SK-N-SH treated with all-trans-retinoic acid at 6 μM for 48 hours (cell line): ENCODE measurements around the gene FXYD4.

Experiments
- ATAC-seq: fragments of 200-7000 bp; cut with Tn5 transposase; 3 replicates; pipeline ENCODE4 v1.9.1; 2020; ENCODE audit warnings: mild to moderate bottlenecking, moderate library complexity
- ARNTL ChIP-seq: fragments of 450-650 bp; formaldehyde crosslinking; IDR thresholded peaks from 2 replicates; pipeline ENCODE4 v1.5.0; 2020; ENCODE audit warnings: low read depth, mild to moderate bottlenecking, moderate library complexity, borderline replicate concordance
- BACH2 ChIP-seq: fragments of 250-450 bp; sonication (Bioruptor Pico); IDR thresholded peaks from 2 replicates; pipeline ENCODE4 v1.9.0; 2021; ENCODE audit warnings: mild to moderate bottlenecking, borderline replicate concordance
- CSDC2 ChIP-seq: fragments of 250-450 bp; sonication (Bioruptor Pico); IDR thresholded peaks from 2 replicates; pipeline ENCODE4 v1.5.0; 2020; ENCODE audit warnings: mild to moderate bottlenecking, moderate library complexity
- ESRRG ChIP-seq: fragments of 250-450 bp; sonication (Bioruptor Pico); IDR thresholded peaks from 2 replicates; pipeline ENCODE4 v1.6.1; 2021; ENCODE audit warnings: mild to moderate bottlenecking
- GLIS3 ChIP-seq: fragments of 250-450 bp; sonication (Bioruptor Pico); IDR thresholded peaks from 2 replicates; pipeline ENCODE4 v1.5.0; 2020; ENCODE audit warnings: mild to moderate bottlenecking, moderate library complexity
- ISL1 ChIP-seq: fragments of 250-450 bp; sonication (Bioruptor Pico); IDR thresholded peaks from 2 replicates; pipeline ENCODE4 v2.1.2; 2022; ENCODE audit warnings: mild to moderate bottlenecking, moderate library complexity
- OSR1 ChIP-seq: fragments of 250-450 bp; sonication (Bioruptor Pico); IDR thresholded peaks from 2 replicates; pipeline ENCODE4 v1.8.0; 2022; ENCODE audit warnings: moderate library complexity, mild to moderate bottlenecking, inconsistent platforms
- PPARA ChIP-seq: fragments of 250-450 bp; sonication (Bioruptor Pico); IDR thresholded peaks from 2 replicates; pipeline ENCODE4 v1.5.0; 2020; ENCODE audit warnings: mild to moderate bottlenecking, borderline replicate concordance
- RARB ChIP-seq: fragments of 250-450 bp; sonication (Bioruptor Pico); IDR thresholded peaks from 2 replicates; pipeline ENCODE4 v1.8.0; 2021; ENCODE audit warnings: mild to moderate bottlenecking, moderate library complexity
- SNAI2 ChIP-seq: fragments of 250-450 bp; sonication (Bioruptor Pico); IDR thresholded peaks from 2 replicates; pipeline ENCODE4 v1.5.0; 2020; ENCODE audit warnings: mild to moderate bottlenecking, moderate library complexity
- TCF4 ChIP-seq: fragments of 250-450 bp; sonication (Bioruptor Pico); IDR thresholded peaks from 2 replicates; pipeline ENCODE4 v1.8.0; 2021; ENCODE audit warnings: mild to moderate bottlenecking, moderate library complexity, borderline replicate concordance
- ZC3H10 ChIP-seq: fragments of 250-450 bp; sonication (Bioruptor Pico); IDR thresholded peaks from 2 replicates; pipeline ENCODE4 v1.5.1; 2021; ENCODE audit warnings: mild to moderate bottlenecking, moderate library complexity
- ZFP3 ChIP-seq: fragments of 250-450 bp; sonication (Bioruptor Pico); IDR thresholded peaks from 2 replicates; pipeline ENCODE4 v1.5.0; 2020; ENCODE audit warnings: mild to moderate bottlenecking, moderate library complexity
- ZNF565 ChIP-seq: fragments of 450-650 bp; formaldehyde crosslinking; conservative IDR thresholded peaks from 2 replicates; pipeline ENCODE4 v1.5.0; 2020; ENCODE audit warnings: low read depth, mild to moderate bottlenecking, moderate library complexity
- ZNF70 ChIP-seq: fragments of 450-650 bp; formaldehyde crosslinking; IDR thresholded peaks from 2 replicates; pipeline ENCODE4 v1.5.0; 2020; ENCODE audit warnings: mild to moderate bottlenecking, moderate library complexity
- ZNF8 ChIP-seq: fragments of 450-650 bp; formaldehyde crosslinking; IDR thresholded peaks from 2 replicates; pipeline ENCODE4 v1.5.0; 2020; ENCODE audit warnings: mild to moderate bottlenecking, moderate library complexity
- TF ChIP-seq, protein P1 (sequence below): fragments of 250-450 bp; sonication (Bioruptor Pico); IDR thresholded peaks from 2 replicates; pipeline ENCODE4 v1.8.0; 2021; ENCODE audit warnings: low read depth, mild to moderate bottlenecking, moderate library complexity, borderline replicate concordance
- TF ChIP-seq, protein P2 (sequence below): fragments of 250-450 bp; sonication (Bioruptor Pico); IDR thresholded peaks from 2 replicates; pipeline ENCODE4 v1.8.0; 2020; ENCODE audit warnings: mild to moderate bottlenecking, moderate library complexity, borderline replicate concordance
- TF ChIP-seq, protein P3 (sequence below): fragments of 250-450 bp; sonication (Bioruptor Pico); IDR thresholded peaks from 2 replicates; pipeline ENCODE4 v1.5.1; 2021; ENCODE audit warnings: mild to moderate bottlenecking, moderate library complexity
- TF ChIP-seq, protein P4 (sequence below): fragments of 250-450 bp; sonication (Bioruptor Pico); IDR thresholded peaks from 2 replicates; pipeline ENCODE4 v1.5.1; 2020; ENCODE audit warnings: low read depth, mild to moderate bottlenecking, moderate library complexity
- TF ChIP-seq, protein P5 (sequence below): fragments of 250-450 bp; sonication (Bioruptor Pico); IDR thresholded peaks from 2 replicates; pipeline ENCODE4 v1.5.0; 2020; ENCODE audit warnings: mild to moderate bottlenecking, moderate library complexity

Gene FXYD4

DNA sequence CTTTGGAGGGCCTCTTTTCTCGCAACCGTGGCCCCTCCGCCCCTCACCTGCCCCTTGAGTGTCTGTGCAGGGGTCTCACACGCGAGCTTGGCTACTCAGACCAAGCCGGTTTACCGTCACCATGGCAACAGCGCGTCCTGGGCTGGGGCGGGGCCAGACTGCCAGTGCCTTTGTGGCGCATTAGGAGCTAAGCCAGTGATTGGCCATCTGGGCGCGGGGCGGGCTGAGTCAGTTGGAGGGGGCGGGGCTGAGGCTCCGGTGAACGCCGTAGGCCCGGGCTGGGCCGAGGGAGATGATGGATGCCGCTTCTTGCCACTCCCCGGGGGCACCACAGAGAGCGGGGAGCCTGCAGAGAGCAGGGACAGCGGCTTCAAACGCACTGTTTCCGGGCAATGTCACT is 48.7 kb upstream of the FXYD4 start:
- no peak for TF ChIP-seq ZC3H10 (CRISPR knock-in tag)
- no peak for TF ChIP-seq ZNF565
- no peak for TF ChIP-seq ZNF8
- TF ChIP-seq CSDC2 (CRISPR knock-in tag), result no peak
- TF ChIP-seq, protein P1, sequence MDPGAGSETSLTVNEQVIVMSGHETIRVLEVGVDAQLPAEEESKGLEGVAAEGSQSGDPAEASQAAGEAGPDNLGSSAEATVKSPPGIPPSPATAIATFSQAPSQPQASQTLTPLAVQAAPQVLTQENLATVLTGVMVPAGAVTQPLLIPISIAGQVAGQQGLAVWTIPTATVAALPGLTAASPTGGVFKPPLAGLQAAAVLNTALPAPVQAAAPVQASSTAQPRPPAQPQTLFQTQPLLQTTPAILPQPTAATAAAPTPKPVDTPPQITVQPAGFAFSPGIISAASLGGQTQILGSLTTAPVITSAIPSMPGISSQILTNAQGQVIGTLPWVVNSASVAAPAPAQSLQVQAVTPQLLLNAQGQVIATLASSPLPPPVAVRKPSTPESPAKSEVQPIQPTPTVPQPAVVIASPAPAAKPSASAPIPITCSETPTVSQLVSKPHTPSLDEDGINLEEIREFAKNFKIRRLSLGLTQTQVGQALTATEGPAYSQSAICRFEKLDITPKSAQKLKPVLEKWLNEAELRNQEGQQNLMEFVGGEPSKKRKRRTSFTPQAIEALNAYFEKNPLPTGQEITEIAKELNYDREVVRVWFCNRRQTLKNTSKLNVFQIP (CRISPR knock-in tag), result no peak
- TF ChIP-seq PPARA (CRISPR knock-in tag), result no peak
- TF ChIP-seq ISL1 (CRISPR knock-in tag), result no peak
- no peak for TF ChIP-seq RARB (CRISPR knock-in tag)
- TF ChIP-seq GLIS3, result no peak
- no peak for TF ChIP-seq ARNTL (CRISPR knock-in tag)
- TF ChIP-seq TCF4 (CRISPR knock-in tag), result no peak
- TF ChIP-seq BACH2 (CRISPR knock-in tag), result no peak
- no peak for TF ChIP-seq OSR1 (CRISPR knock-in tag)
- TF ChIP-seq, protein P2, sequence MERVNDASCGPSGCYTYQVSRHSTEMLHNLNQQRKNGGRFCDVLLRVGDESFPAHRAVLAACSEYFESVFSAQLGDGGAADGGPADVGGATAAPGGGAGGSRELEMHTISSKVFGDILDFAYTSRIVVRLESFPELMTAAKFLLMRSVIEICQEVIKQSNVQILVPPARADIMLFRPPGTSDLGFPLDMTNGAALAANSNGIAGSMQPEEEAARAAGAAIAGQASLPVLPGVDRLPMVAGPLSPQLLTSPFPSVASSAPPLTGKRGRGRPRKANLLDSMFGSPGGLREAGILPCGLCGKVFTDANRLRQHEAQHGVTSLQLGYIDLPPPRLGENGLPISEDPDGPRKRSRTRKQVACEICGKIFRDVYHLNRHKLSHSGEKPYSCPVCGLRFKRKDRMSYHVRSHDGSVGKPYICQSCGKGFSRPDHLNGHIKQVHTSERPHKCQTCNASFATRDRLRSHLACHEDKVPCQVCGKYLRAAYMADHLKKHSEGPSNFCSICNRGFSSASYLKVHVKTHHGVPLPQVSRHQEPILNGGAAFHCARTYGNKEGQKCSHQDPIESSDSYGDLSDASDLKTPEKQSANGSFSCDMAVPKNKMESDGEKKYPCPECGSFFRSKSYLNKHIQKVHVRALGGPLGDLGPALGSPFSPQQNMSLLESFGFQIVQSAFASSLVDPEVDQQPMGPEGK (CRISPR knock-in tag), result no peak
- no peak for TF ChIP-seq ESRRG
- TF ChIP-seq, protein P3, sequence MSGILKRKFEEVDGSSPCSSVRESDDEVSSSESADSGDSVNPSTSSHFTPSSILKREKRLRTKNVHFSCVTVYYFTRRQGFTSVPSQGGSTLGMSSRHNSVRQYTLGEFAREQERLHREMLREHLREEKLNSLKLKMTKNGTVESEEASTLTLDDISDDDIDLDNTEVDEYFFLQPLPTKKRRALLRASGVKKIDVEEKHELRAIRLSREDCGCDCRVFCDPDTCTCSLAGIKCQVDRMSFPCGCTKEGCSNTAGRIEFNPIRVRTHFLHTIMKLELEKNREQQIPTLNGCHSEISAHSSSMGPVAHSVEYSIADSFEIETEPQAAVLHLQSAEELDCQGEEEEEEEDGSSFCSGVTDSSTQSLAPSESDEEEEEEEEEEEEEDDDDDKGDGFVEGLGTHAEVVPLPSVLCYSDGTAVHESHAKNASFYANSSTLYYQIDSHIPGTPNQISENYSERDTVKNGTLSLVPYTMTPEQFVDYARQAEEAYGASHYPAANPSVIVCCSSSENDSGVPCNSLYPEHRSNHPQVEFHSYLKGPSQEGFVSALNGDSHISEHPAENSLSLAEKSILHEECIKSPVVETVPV (CRISPR knock-in tag), result no peak
- no peak for TF ChIP-seq ZNF70 (CRISPR knock-in tag)
- TF ChIP-seq, protein P4, sequence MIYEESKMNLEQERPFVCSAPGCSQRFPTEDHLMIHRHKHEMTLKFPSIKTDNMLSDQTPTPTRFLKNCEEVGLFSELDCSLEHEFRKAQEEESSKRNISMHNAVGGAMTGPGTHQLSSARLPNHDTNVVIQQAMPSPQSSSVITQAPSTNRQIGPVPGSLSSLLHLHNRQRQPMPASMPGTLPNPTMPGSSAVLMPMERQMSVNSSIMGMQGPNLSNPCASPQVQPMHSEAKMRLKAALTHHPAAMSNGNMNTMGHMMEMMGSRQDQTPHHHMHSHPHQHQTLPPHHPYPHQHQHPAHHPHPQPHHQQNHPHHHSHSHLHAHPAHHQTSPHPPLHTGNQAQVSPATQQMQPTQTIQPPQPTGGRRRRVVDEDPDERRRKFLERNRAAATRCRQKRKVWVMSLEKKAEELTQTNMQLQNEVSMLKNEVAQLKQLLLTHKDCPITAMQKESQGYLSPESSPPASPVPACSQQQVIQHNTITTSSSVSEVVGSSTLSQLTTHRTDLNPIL (CRISPR knock-in tag), result no peak
- no peak for TF ChIP-seq ZFP3 (CRISPR knock-in tag)
- TF ChIP-seq, all 23 proteins: peak for 0
- peak; percentile 86 for ATAC-seq

DNA sequence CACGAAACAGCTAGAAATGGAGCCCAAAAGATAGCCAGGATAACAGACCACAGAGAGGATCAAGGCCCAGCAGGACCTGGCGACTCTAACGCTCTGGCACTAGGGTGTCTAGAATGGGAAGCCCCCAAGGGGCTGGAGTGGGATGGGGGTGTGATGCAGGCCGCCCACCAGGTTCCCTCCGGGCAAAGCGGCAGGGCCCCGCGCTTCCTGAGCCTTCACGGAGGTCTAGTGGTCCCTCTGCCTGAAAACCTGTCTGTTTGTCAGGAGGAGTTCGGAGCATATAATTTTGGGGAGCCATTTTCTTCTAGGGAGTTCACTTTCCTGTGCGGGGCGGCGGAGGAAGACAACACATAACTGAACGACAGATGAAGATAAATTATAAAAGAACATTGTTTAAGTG is 48.2 kb upstream of the FXYD4 start:
- TF ChIP-seq PPARA (CRISPR knock-in tag) (no peak), ZFP3 (CRISPR knock-in tag) (no peak), GLIS3 (no peak)
- ATAC-seq, result no peak

DNA sequence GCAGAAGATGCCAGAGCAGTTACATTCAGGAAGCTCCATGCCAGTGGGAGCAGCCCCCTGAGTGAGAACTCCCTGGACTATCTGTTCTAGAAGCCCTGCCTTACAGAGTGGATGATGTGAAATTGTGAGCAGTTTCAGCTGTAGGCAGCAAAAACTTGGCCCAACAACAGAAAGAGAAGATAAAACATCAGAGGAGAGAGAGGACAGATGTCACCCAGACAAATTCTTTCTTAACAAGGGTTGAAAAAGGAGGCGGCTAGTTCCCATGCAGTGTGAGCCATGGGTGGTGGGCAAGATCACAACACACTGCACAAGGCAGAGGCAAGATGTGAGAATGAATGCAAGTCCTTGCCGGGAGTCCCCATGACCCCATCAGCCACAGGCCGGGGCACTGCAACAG is 46.6 kb upstream of the FXYD4 start:
- TF ChIP-seq ZFP3 (CRISPR knock-in tag), result no peak
- ATAC-seq, result no peak

DNA sequence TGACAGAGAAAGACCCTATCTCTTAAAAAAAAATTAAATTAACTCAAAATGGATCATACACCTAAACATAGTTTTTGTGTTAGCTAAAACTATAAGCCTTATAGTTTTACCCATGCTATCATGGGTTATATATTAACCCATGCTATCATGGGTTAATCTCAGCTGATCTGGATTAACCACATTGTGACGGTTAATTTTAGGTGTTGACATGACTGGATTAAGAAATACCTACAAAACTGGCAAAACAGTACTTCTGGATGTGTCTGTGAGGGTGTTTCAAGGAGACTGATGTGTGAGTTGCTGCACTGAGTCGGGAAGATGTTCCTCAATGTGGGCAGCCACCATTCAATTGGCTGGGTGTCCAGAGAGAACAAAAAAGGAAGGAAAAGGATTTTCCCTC is 44.3 kb upstream of the FXYD4 start:
- no peak for ATAC-seq
- no peak for TF ChIP-seq RARB (CRISPR knock-in tag)
- no peak for TF ChIP-seq SNAI2 (CRISPR knock-in tag)
- TF ChIP-seq TCF4 (CRISPR knock-in tag), result no peak
- TF ChIP-seq, protein P5, sequence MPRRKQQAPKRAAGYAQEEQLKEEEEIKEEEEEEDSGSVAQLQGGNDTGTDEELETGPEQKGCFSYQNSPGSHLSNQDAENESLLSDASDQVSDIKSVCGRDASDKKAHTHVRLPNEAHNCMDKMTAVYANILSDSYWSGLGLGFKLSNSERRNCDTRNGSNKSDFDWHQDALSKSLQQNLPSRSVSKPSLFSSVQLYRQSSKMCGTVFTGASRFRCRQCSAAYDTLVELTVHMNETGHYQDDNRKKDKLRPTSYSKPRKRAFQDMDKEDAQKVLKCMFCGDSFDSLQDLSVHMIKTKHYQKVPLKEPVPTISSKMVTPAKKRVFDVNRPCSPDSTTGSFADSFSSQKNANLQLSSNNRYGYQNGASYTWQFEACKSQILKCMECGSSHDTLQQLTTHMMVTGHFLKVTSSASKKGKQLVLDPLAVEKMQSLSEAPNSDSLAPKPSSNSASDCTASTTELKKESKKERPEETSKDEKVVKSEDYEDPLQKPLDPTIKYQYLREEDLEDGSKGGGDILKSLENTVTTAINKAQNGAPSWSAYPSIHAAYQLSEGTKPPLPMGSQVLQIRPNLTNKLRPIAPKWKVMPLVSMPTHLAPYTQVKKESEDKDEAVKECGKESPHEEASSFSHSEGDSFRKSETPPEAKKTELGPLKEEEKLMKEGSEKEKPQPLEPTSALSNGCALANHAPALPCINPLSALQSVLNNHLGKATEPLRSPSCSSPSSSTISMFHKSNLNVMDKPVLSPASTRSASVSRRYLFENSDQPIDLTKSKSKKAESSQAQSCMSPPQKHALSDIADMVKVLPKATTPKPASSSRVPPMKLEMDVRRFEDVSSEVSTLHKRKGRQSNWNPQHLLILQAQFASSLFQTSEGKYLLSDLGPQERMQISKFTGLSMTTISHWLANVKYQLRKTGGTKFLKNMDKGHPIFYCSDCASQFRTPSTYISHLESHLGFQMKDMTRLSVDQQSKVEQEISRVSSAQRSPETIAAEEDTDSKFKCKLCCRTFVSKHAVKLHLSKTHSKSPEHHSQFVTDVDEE (CRISPR knock-in tag), result no peak
- TF ChIP-seq OSR1 (CRISPR knock-in tag), result no peak
- TF ChIP-seq GLIS3, result no peak
- TF ChIP-seq ZNF70 (CRISPR knock-in tag), result no peak
- TF ChIP-seq ISL1 (CRISPR knock-in tag), result no peak
- TF ChIP-seq, protein P4 (CRISPR knock-in tag), result no peak
- TF ChIP-seq, protein P3 (CRISPR knock-in tag), result no peak
- no peak for TF ChIP-seq ZC3H10 (CRISPR knock-in tag)
